ENCODE results near the gene CASP9.

DNA sequence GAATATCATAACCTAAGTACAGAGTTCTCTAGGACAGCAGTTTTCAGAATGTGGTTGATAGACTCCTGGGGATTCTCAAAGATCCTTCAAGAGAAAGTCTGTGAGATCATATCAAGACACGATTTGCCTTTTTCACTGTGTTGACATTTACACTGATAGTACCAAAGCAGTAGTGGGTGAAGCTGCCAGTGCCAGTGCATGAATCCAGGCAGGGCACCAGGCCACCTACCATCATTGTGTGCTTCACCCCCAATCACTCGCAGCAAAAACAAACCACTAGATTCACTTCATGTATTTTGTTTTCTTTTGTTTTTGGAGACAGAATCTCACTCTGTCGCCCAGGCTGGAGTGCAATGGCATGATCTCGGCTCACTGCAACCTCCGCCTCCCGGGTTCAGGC is 26.6 kb upstream of the CASP9 start:
- TF ChIP-seq USF1 (CRISPR knock-in tag; IDR thresholded peaks at IDR 0.05) (no peak), CTCF (IDR thresholded peaks at IDR 0.05) (no peak)
